ENCODE results near the gene MTX1. TPM values are rescaled to one million over a fixed set of nuclear protein-coding genes. Genes with fewer than 3 reads are reported as not detected.

Gene MTX1
- total RNA-seq, 1 donor from 2014 or later: 23.9 TPM

GRCh38 chr1:155199792-155200191 is 8.7 kb upstream of the MTX1 start:
- Histone ChIP-seq H3K9me3 (no peaks in the 10 kb centered on the region), H3K27me3 (no peaks in the 10 kb centered on the region), H3K27ac (no peak overlapping the region), H3K36me3 (peaks cover 7 to 40% of the 10 kb centered on the region in 2 donors), H3K4me3 (no peak overlapping the region), H3K4me1 (peaks cover 6 to 9% of the 10 kb centered on the region in 2 donors)
- no peak for DNase-seq (ENCODE audit: low spot score in 2 of 2)
- intact Hi-C loops (cut with DNase I): no loop called here
- TF ChIP-seq CTCF (IDR thresholded peaks at IDR 0.05): no peak

GRCh38 chr1:155200920-155201319 is 7.6 kb upstream of the MTX1 start:
- Histone ChIP-seq H3K9me3 (no peaks in the 10 kb centered on the region), H3K4me1 (no peaks in the 10 kb centered on the region), H3K27ac (no peak overlapping the region), H3K27me3 (no peaks in the 10 kb centered on the region), H3K36me3 (peaks cover 11 to 43% of the 10 kb centered on the region in 2 donors), H3K4me3 (no peak overlapping the region)
- no peak for DNase-seq (ENCODE audit: low spot score in 2 of 2)
- intact Hi-C loops (cut with DNase I): no loop called here
- TF ChIP-seq CTCF (IDR thresholded peaks at IDR 0.05): no peak

- Histone ChIP-seq H3K27ac (no peak overlapping the region), H3K4me1 (peaks cover 0 to 12% of the 10 kb centered on the region in 2 donors), H3K4me3 (no peak overlapping the region), H3K9me3 (no peaks in the 10 kb centered on the region), H3K27me3 (no peaks in the 10 kb centered on the region), H3K36me3 (peaks cover 11 to 39% of the 10 kb centered on the region in 2 donors)
- intact Hi-C loops (cut with DNase I): no loop called here
- no peak for TF ChIP-seq CTCF (IDR thresholded peaks at IDR 0.05)
- DNase-seq (ENCODE audit: low spot score in 2 of 2): no peak
These were observed 6.3 kb upstream of the MTX1 start for GRCh38 chr1:155202198-155202597.

GRCh38 chr1:155202731-155203515 is 5.6 kb upstream of the MTX1 start:
- Histone ChIP-seq H3K4me1 (peaks cover 0 to 15% of the 10 kb centered on the region in 2 donors), H3K27me3 (no peaks in the 10 kb centered on the region), H3K4me3 (no peak overlapping the region), H3K36me3 (peaks cover 11 to 32% of the 10 kb centered on the region in 2 donors), H3K9me3 (no peaks in the 10 kb centered on the region), H3K27ac (no peak overlapping the region)
- DNase-seq (ENCODE audit: low spot score in 2 of 2): no peak
- no peak for TF ChIP-seq CTCF (IDR thresholded peaks at IDR 0.05)
- intact Hi-C loops (cut with DNase I): no loop called here

GRCh38 chr1:155205035-155205434 is 3.5 kb upstream of the MTX1 start:
- Histone ChIP-seq H3K27ac (no peak overlapping the region), H3K9me3 (no peaks in the 10 kb centered on the region), H3K4me3 (no peak overlapping the region), H3K4me1 (peaks cover 7 to 22% of the 10 kb centered on the region in 2 donors), H3K36me3 (peaks cover 11 to 21% of the 10 kb centered on the region in 2 donors), H3K27me3 (no peaks in the 10 kb centered on the region)
- no peak for DNase-seq (ENCODE audit: low spot score in 2 of 2)
- TF ChIP-seq CTCF (IDR thresholded peaks at IDR 0.05): no peak
- intact Hi-C loops (cut with DNase I): no loop called here

All from ascending aorta (tissue), 2 donors.